ENCODE data around the gene SLC35F4. TPM values are rescaled to one million over a fixed set of nuclear protein-coding genes. Genes with fewer than 3 reads are reported as not detected.

SLC35F4 gene
- total and polyA plus RNA-seq, 12 donors = not detected

GRCh38 chr14:57812741-57813140, 53.2 kb downstream of the SLC35F4 start:
- 53 to 59% methylated on average over 2 of the region's 2 CpGs for WGBS, 2 donors
- Histone ChIP-seq H3K27me3 (no peaks in the 10 kb centered on the region), H3K4me1 (no peaks in the 10 kb centered on the region), H3K27ac (no peak overlapping the region), H3K4me3 (no peak overlapping the region), H3K9me3 (no peaks in the 10 kb centered on the region), H3K36me3 (no peaks in the 10 kb centered on the region)
- intact Hi-C loops (cut with DNase I) = no loop called here
- no peak for TF ChIP-seq CTCF (IDR thresholded peaks at IDR 0.05)
- DNase-seq (no peak), ATAC-seq (no peak)

GRCh38 chr14:57811998-57812546, 53.8 kb downstream of the SLC35F4 start:
- H3K36me3 ChIP-seq = no peaks in the 10 kb centered on the region
- intact Hi-C loops (cut with DNase I) = no loop called here
- no peaks in the 10 kb centered on the region for H3K27me3 ChIP-seq
- no peak for TF ChIP-seq CTCF (IDR thresholded peaks at IDR 0.05)
- H3K9me3 ChIP-seq = no peaks in the 10 kb centered on the region
- ATAC-seq (no peak), DNase-seq (no peak)
- H3K4me1 ChIP-seq = no peaks in the 10 kb centered on the region
- 46 to 60% methylated on average over 2 of the region's 2 CpGs for WGBS, 2 donors
- no peak overlapping the region for H3K4me3 ChIP-seq
- H3K27ac ChIP-seq = no peak overlapping the region

- TF ChIP-seq CTCF (IDR thresholded peaks at IDR 0.05) = no peak
- Histone ChIP-seq H3K4me1 (no peaks in the 10 kb centered on the region), H3K4me3 (no peak overlapping the region), H3K27me3 (no peaks in the 10 kb centered on the region), H3K27ac (no peak overlapping the region), H3K9me3 (no peaks in the 10 kb centered on the region), H3K36me3 (no peaks in the 10 kb centered on the region)
- ATAC-seq = no peak
- WGBS, 2 donors = 45 to 49% methylated on average over 1 of the region's 1 CpG
- no peak for DNase-seq
- intact Hi-C loops (cut with DNase I) = no loop called here
Measured at GRCh38 chr14:57809808-57810207, 56.1 kb downstream of the SLC35F4 start.

GRCh38 chr14:57797160-57797559, 68.7 kb downstream of the SLC35F4 start:
- no peak for DNase-seq
- ATAC-seq = no peak
- Histone ChIP-seq H3K27ac (no peak overlapping the region), H3K36me3 (no peaks in the 10 kb centered on the region), H3K9me3 (peaks cover 0 to 12% (median 0%) of the 10 kb centered on the region in 11 donors), H3K27me3 (no peaks in the 10 kb centered on the region), H3K4me1 (no peaks in the 10 kb centered on the region), H3K4me3 (no peak overlapping the region)
- intact Hi-C loops (cut with DNase I) = no loop called here
- no peak for TF ChIP-seq CTCF (IDR thresholded peaks at IDR 0.05)
- 63 to 68% methylated on average over 2 of the region's 2 CpGs for WGBS, 2 donors

All from heart right ventricle (tissue), 16 donors.